ENCODE results near the gene PHF23.
"Not testable (repeated sequence)": the region's sequence is repeated elsewhere in the genome, so short reads cannot be mapped to it uniquely, and the experiment has no call there.

The PHF23 gene

GRCh38 chr17:7258731-7259554 lies 19.7 kb upstream of the PHF23 start:
- no peak for DNase-seq (ENCODE audit: low spot score)

GRCh38 chr17:7256766-7257456 lies 17.7 kb upstream of the PHF23 start:
- no peak for DNase-seq (ENCODE audit: low spot score)

- DNase-seq (ENCODE audit: low spot score): no peak
These were observed 15.3 kb upstream of the PHF23 start for GRCh38 chr17:7254511-7254910.

- no peak for DNase-seq (ENCODE audit: low spot score)
These were observed 13.8 kb upstream of the PHF23 start for GRCh38 chr17:7253082-7253481.

GRCh38 chr17:7252176-7253043 lies 13.2 kb upstream of the PHF23 start, which contains the start of gene ELP5:
ELP5 (plus strand) TSS chr17:7252215; CDS start chr17:7252551, 336 bp downstream.
- DNase-seq (ENCODE audit: low spot score): peak; percentile 92

- peak; percentile 99 for DNase-seq (ENCODE audit: low spot score)
These were observed 12.5 kb upstream of the PHF23 start, which contains the start of gene CTDNEP1 for GRCh38 chr17:7251661-7252175. CTDNEP1 (minus strand) TSS chr17:7251734; CDS start chr17:7251296, 438 bp downstream.

- no peak for DNase-seq (ENCODE audit: low spot score)
These were observed 11.7 kb upstream of the PHF23 start for GRCh38 chr17:7250695-7251627.

- DNase-seq (ENCODE audit: low spot score): no peak
These were observed 10.6 kb upstream of the PHF23 start for GRCh38 chr17:7249830-7250229.

GRCh38 chr17:7249214-7249613 lies 10.0 kb upstream of the PHF23 start:
- no peak for DNase-seq (ENCODE audit: low spot score)

GRCh38 chr17:7248796-7249195 lies 9.5 kb upstream of the PHF23 start:
- DNase-seq (ENCODE audit: low spot score): no peak

- DNase-seq (ENCODE audit: low spot score): no peak
These were observed 7.5 kb upstream of the PHF23 start for GRCh38 chr17:7246779-7247178.

GRCh38 chr17:7243838-7244237 lies 4.6 kb upstream of the PHF23 start:
- not testable (repeated sequence) for DNase-seq (ENCODE audit: low spot score)

GRCh38 chr17:7243453-7243729 lies 4.1 kb upstream of the PHF23 start:
- no peak for DNase-seq (ENCODE audit: low spot score)

- peak; percentile 94 for DNase-seq (ENCODE audit: low spot score)
These were observed 3.6 kb upstream of the PHF23 start for GRCh38 chr17:7242717-7243452.

GRCh38 chr17:7241783-7242716 lies 2.8 kb upstream of the PHF23 start, which contains the start of gene GABARAP:
GABARAP (minus strand) TSS chr17:7242449; CDS start chr17:7242330, 119 bp downstream.
- peak; percentile 95 for DNase-seq (ENCODE audit: low spot score)

GRCh38 chr17:7241090-7241733 lies 2.0 kb upstream of the PHF23 start:
- no peak for DNase-seq (ENCODE audit: low spot score)

- peak; percentile 67 for DNase-seq (ENCODE audit: low spot score)
These were observed 1.1 kb upstream of the PHF23 start for GRCh38 chr17:7240375-7240774.

GRCh38 chr17:7238420-7239090 lies 702 bp downstream of the PHF23 start:
- DNase-seq (ENCODE audit: low spot score): peak; percentile 39

Measured in globus pallidus (tissue), 1 donor.